IMR-90 (cell line): ENCODE results near the gene AOPEP. TPM values are rescaled to one million over a fixed set of nuclear protein-coding genes. Genes with fewer than 3 reads are reported as not detected.

Experiments used
- ATAC-seq: fragments of 200-7000 bp; cut with Tn5 transposase; 2 replicates; pipeline ENCODE4 v1.9.1; 2020; ENCODE audit warnings: low read depth, mild to moderate bottlenecking, moderate library complexity
- BruUV-seq: library from RNA; stranded (reverse); fragments of 400-500 nt; replicated peaks from 2 replicates; lab custom pipeline; 2021; lab: Mats Ljungman, UMichigan
- CTCF ChIA-PET: fragments of 300-600 bp; formaldehyde crosslinking; extraction: SDS; loops from one replicate; lab custom pipeline; 2021; ENCODE audit warnings: antibody characterized with exemption; lab: Yijun Ruan, JAX
- POLR2A ChIA-PET: fragments of 300-600 bp; sonication (Branson Sonifier 250); formaldehyde crosslinking; loops from one replicate; lab custom pipeline; 2022; ENCODE audit warnings: antibody characterized with exemption; ENCODE audit not compliant: unreplicated experiment; lab: Charles Lee
- DNase-seq: peaks from one replicate; pipeline ENCODE4 v3.0.0; 2013
- H2AFZ ChIP-seq: replicated peaks from 2 replicates; pipeline ENCODE3; 2013; ENCODE audit warnings: low read length, mild to moderate bottlenecking; ENCODE audit not compliant: poor library complexity
- H2AK5ac ChIP-seq: 2 replicates; pipeline ENCODE4 v1.6.1; 2013; ENCODE audit warnings: low read depth, low read length, inconsistent platforms
- H2AK9ac ChIP-seq: replicated peaks from 2 replicates; pipeline ENCODE3; 2013; ENCODE audit warnings: mild to moderate bottlenecking, low read depth, low read length, moderate library complexity; ENCODE audit not compliant: poor library complexity
- H2BK120ac ChIP-seq: 2 replicates; pipeline ENCODE4 v1.6.1; 2013; ENCODE audit warnings: low read depth, low read length, inconsistent platforms
- H2BK15ac ChIP-seq: 3 replicates; pipeline ENCODE4 v1.6.1; 2013; ENCODE audit warnings: low read depth, low read length, inconsistent platforms
- H2BK20ac ChIP-seq: 2 replicates; pipeline ENCODE4 v1.6.1; 2013; ENCODE audit warnings: low read depth, mild to moderate bottlenecking, inconsistent platforms, low read length, moderate library complexity
- H2BK5ac ChIP-seq: 2 replicates; pipeline ENCODE4 v1.6.1; 2013; ENCODE audit warnings: mild to moderate bottlenecking, low read depth, low read length, inconsistent platforms; ENCODE audit not compliant: poor library complexity, severe bottlenecking
- H3K14ac ChIP-seq: replicated peaks from 2 replicates; pipeline ENCODE4 v1.6.1; 2013; ENCODE audit warnings: low read depth, low read length, inconsistent platforms
- H3K18ac ChIP-seq: 2 replicates; pipeline ENCODE4 v1.6.1; 2013; ENCODE audit warnings: low read depth, low read length, control low read depth
- H3K23ac ChIP-seq: 2 replicates; pipeline ENCODE4 v1.6.1; 2013; ENCODE audit warnings: low read depth, low read length, inconsistent platforms
- H3K27ac ChIP-seq: 2 replicates; pipeline ENCODE4 v1.5.1; 2013; ENCODE audit warnings: mild to moderate bottlenecking, control low read depth, low read length; ENCODE audit not compliant: insufficient read depth
- H3K27me3 ChIP-seq: 2 replicates; pipeline ENCODE4 v1.6.1; 2013; ENCODE audit warnings: low read length; ENCODE audit not compliant: control insufficient read depth, insufficient read depth
- H3K36me3 ChIP-seq: 2 replicates; pipeline ENCODE4 v1.6.1; 2013; ENCODE audit warnings: low read length, mixed read lengths; ENCODE audit not compliant: control insufficient read depth, insufficient read depth
- H3K4ac ChIP-seq: 2 replicates; pipeline ENCODE4 v1.6.1; 2013; ENCODE audit warnings: low read depth, low read length, inconsistent platforms
- H3K4me1 ChIP-seq: 2 replicates; pipeline ENCODE4 v1.6.1; 2013; ENCODE audit warnings: low read length, mixed read lengths; ENCODE audit not compliant: control insufficient read depth, insufficient read depth
- H3K4me2 ChIP-seq: 2 replicates; pipeline ENCODE4 v1.6.1; 2013; ENCODE audit warnings: low read depth, mild to moderate bottlenecking, control low read depth, low read length, moderate library complexity
- H3K4me3 ChIP-seq: 2 replicates; pipeline ENCODE4 v1.5.1; 2013; ENCODE audit warnings: low read depth, mild to moderate bottlenecking, control low read depth, low read length, moderate library complexity; ENCODE audit not compliant: insufficient read depth
- H3K56ac ChIP-seq: 2 replicates; pipeline ENCODE4 v1.6.1; 2013; ENCODE audit warnings: low read length, inconsistent platforms; ENCODE audit not compliant: insufficient read depth; ENCODE audit errors: extremely low read depth
- H3K79me1 ChIP-seq, 2 experiments: 2 replicates each; pipeline ENCODE4 v1.6.1; 2013; ENCODE audit warnings: low read length in 2 of 2, inconsistent platforms in 1 of 2, low read depth in 1 of 2
- H3K9ac ChIP-seq: 2 replicates; pipeline ENCODE4 v1.6.1; 2013; ENCODE audit warnings: low read depth, low read length, control low read depth
- H3K9me1 ChIP-seq: 2 replicates; pipeline ENCODE4 v1.6.1; 2013; ENCODE audit warnings: low read length, inconsistent platforms; ENCODE audit not compliant: insufficient read depth
- H3K9me3 ChIP-seq: 2 replicates; pipeline ENCODE4 v1.6.1; 2013; ENCODE audit warnings: low read length; ENCODE audit not compliant: control insufficient read depth, insufficient read depth
- H4K20me1 ChIP-seq: 2 replicates; pipeline ENCODE4 v1.6.1; 2013; ENCODE audit warnings: low read length, inconsistent platforms; ENCODE audit not compliant: insufficient read depth
- H4K5ac ChIP-seq: 2 replicates; pipeline ENCODE4 v1.6.1; 2013; ENCODE audit warnings: mild to moderate bottlenecking, low read depth, low read length, control low read depth
- H4K8ac ChIP-seq, 2 experiments: 2 replicates each; pipeline ENCODE4 v1.6.1; 2013; ENCODE audit warnings: low read depth in 2 of 2, low read length in 2 of 2, control low read depth in 1 of 2, inconsistent platforms in 1 of 2
- H4K91ac ChIP-seq: 2 replicates; pipeline ENCODE4 v1.6.1; 2013; ENCODE audit warnings: low read depth, low read length, inconsistent platforms; ENCODE audit not compliant: insufficient read depth
- BHLHE40 ChIP-seq: fragments of 150-350 bp; IDR thresholded peaks from 2 replicates; pipeline ENCODE4 v1.6.1; 2016; ENCODE audit warnings: mild to moderate bottlenecking, low read depth, low read length
- CEBPB ChIP-seq: IDR thresholded peaks from 2 replicates; pipeline ENCODE4 v1.6.1; 2012; ENCODE audit warnings: low read depth, low read length, improper control_type of control experiment
- CTCF ChIP-seq: conservative IDR thresholded peaks from 2 replicates; pipeline ENCODE4 v1.5.1; 2012; ENCODE audit warnings: mild to moderate bottlenecking, low read depth, low read length, improper control_type of control experiment
- ELK1 ChIP-seq: fragments of 150-350 bp; IDR thresholded peaks from 2 replicates; pipeline ENCODE4 v1.6.1; 2016; ENCODE audit warnings: low read depth, mild to moderate bottlenecking, low read length, moderate library complexity, borderline replicate concordance
- FOS ChIP-seq: fragments of 150-350 bp; IDR thresholded peaks from 2 replicates; pipeline ENCODE4 v1.6.1; 2016; ENCODE audit warnings: low read depth, low read length
- MAFK ChIP-seq: IDR thresholded peaks from 2 replicates; pipeline ENCODE4 v1.6.1; 2012; ENCODE audit warnings: low read depth, low read length, improper control_type of control experiment
- MAZ ChIP-seq: IDR thresholded peaks from 2 replicates; pipeline ENCODE4 v1.6.1; 2012; ENCODE audit warnings: low read depth, mild to moderate bottlenecking, low read length, improper control_type of control experiment, moderate library complexity, borderline replicate concordance
- MXI1 ChIP-seq: IDR thresholded peaks from 2 replicates; pipeline ENCODE4 v1.6.1; 2012; ENCODE audit warnings: low read depth, mild to moderate bottlenecking, low read length, moderate library complexity, borderline replicate concordance
- NFE2L2 ChIP-seq: fragments of 150-350 bp; IDR thresholded peaks from 2 replicates; pipeline ENCODE4 v1.6.1; 2016; ENCODE audit warnings: low read depth, mild to moderate bottlenecking, low read length
- POLR2A ChIP-seq: IDR thresholded peaks from 2 replicates; pipeline ENCODE4 v1.6.1; 2012; ENCODE audit warnings: mild to moderate bottlenecking, low read depth, low read length
- RAD21 ChIP-seq: IDR thresholded peaks from 2 replicates; pipeline ENCODE4 v1.6.1; 2012; ENCODE audit warnings: low read length, improper control_type of control experiment
- RCOR1 ChIP-seq: IDR thresholded peaks from 2 replicates; pipeline ENCODE4 v1.6.1; 2012; ENCODE audit warnings: mild to moderate bottlenecking, low read length, improper control_type of control experiment; ENCODE audit not compliant: insufficient replicate concordance
- RFX5 ChIP-seq: IDR thresholded peaks from 2 replicates; pipeline ENCODE4 v1.8.0; 2012; ENCODE audit warnings: low read depth, mild to moderate bottlenecking, low read length, moderate library complexity
- SMC3 ChIP-seq: fragments of 150-350 bp; IDR thresholded peaks from 2 replicates; pipeline ENCODE4 v1.6.1; 2016; ENCODE audit warnings: low read depth, mild to moderate bottlenecking, antibody characterized with exemption, low read length, moderate library complexity
- USF2 ChIP-seq: fragments of 150-350 bp; IDR thresholded peaks from 2 replicates; pipeline ENCODE4 v1.6.1; 2017; ENCODE audit warnings: mild to moderate bottlenecking, antibody characterized with exemption, low read length, low read depth
- WGBS, 2 experiments: methylation state at CpG; one replicate each; pipeline versions ENCODE4 v1.1.5 to v1.1.7; 2013; ENCODE audit warnings: missing lambda C conversion rate in 2 of 2; ENCODE audit not compliant: insufficient read length in 1 of 2; ENCODE audit errors: extremely low coverage in 2 of 2; 5-methylcytosine and 5-hydroxymethylcytosine counted together
- dilution Hi-C: fragments of 300-500 bp; cut with HindIII; formaldehyde crosslinking; loops from one replicate; pipeline ENCODE4 v1.14.3; 2018; ENCODE audit warnings: low sequenced_read_pairs; ENCODE audit not compliant: unreplicated experiment
- in situ Hi-C: fragments of 300-500 bp; cut with MboI; formaldehyde crosslinking; loops from 3 replicates; pipeline ENCODE4 v1.14.3; 2019; ENCODE audit warnings: low sequenced_read_pairs, inconsistent platforms, mixed read lengths
- intact Hi-C: fragments of 100-400 bp; cut with micrococcal nuclease; formaldehyde crosslinking; loops from 2 replicates; pipeline ENCODE4 v1.10.0; 2022
- polyA plus RNA-seq, 3 experiments: library from polyadenylated mRNA; depleted of rRNA; stranded (reverse); fragments of >200 nt; gene quantifications; 2 replicates each; pipeline ENCODE4 v1.2.3, GENCODE V29; 2012; ENCODE audit warnings: low replicate concordance in 1 of 3
- total RNA-seq: library from RNA; depleted of rRNA; stranded (reverse); fragments of >200 nt; gene quantifications from 2 replicates; pipeline ENCODE4 v1.2.3, GENCODE V29; 2012

AOPEP gene
- total and polyA plus RNA-seq, 2 of the 4 experiments (the other 2 are of a cell fraction) = 34.9 to 38.7 TPM

GRCh38 chr9:94872083-94872833, 145.8 kb downstream of the AOPEP start:
- no TSS peak for BruUV-seq
- peaks cover 11% of the 10 kb centered on the region for H3K4me1 ChIP-seq
- TF ChIP-seq ELK1 = no peak
- TF ChIP-seq CTCF = no peak
- TF ChIP-seq NFE2L2 = no peak
- no peak for TF ChIP-seq USF2
- no peak for TF ChIP-seq BHLHE40
- no peak for TF ChIP-seq CEBPB
- TF ChIP-seq MAFK = no peak
- TF ChIP-seq RCOR1 = no peak
- no peak for TF ChIP-seq FOS
- no peak for TF ChIP-seq RAD21
- no peak for TF ChIP-seq POLR2A
- no peak for TF ChIP-seq RFX5
- TF ChIP-seq SMC3 = no peak
- TF ChIP-seq MAZ = no peak
- TF ChIP-seq MXI1 = no peak

More at GRCh38 chr9:94872083-94872833, 145.8 kb downstream of the AOPEP start:
- H4K91ac ChIP-seq = no peak overlapping the region
- H3K4me2 ChIP-seq = no peak overlapping the region
- no peaks in the 10 kb centered on the region for H3K27me3 ChIP-seq
- 98% methylated on average over 9 of the region's 13 CpGs; no CpG with 5 or more reads in 1 of the 2 experiments for WGBS, 2 experiments
- no peak overlapping the region for H4K8ac ChIP-seq
- 0 out of 2 replicates have a peak overlapping the region, but pooled peaks have one; percentile 9 for H2BK20ac ChIP-seq
- no peaks in the 10 kb centered on the region for H3K36me3 ChIP-seq
- H3K27ac ChIP-seq = no peak overlapping the region
- H2BK5ac ChIP-seq = no peak overlapping the region
- no peak overlapping the region for H3K23ac ChIP-seq
- H2BK15ac ChIP-seq = 0 out of 3 replicates have a peak overlapping the region, but pooled peaks have one; percentile 45
- dilution Hi-C loops = no loop called here
- H3K9me3 ChIP-seq = no peaks in the 10 kb centered on the region
- H3K56ac ChIP-seq = no peak overlapping the region
- intact Hi-C loops = no loop called here
- no peak overlapping the region for H3K9ac ChIP-seq
- no peak overlapping the region for H3K18ac ChIP-seq
- DNase-seq = no peak
- no peak overlapping the region for H3K4me3 ChIP-seq
- in situ Hi-C loops = no loop called here
- H3K79me1 ChIP-seq = peaks cover 11 to 25% of the 10 kb centered on the region in 2 experiments
- H2BK120ac ChIP-seq = no peak overlapping the region
- H3K9me1 ChIP-seq = peaks cover 6% of the 10 kb centered on the region
- H4K20me1 ChIP-seq = no peaks in the 10 kb centered on the region
- no peak overlapping the region for H2AK9ac ChIP-seq
- ChIA-PET POLR2A (no interaction called here), CTCF (no interaction called here)
- H3K4ac ChIP-seq = peak overlapping the region; percentile 3; the same call in 1 of the 2 replicates
- ATAC-seq = no peak
- H4K5ac ChIP-seq = no peak overlapping the region
- H3K14ac ChIP-seq = no peak overlapping the region
- H2AFZ ChIP-seq = no peak overlapping the region
- no peak overlapping the region for H2AK5ac ChIP-seq
